GM18519 (cell line): Measurements from ENCODE around the gene ZDHHC14.
"Not testable (repeated sequence)": the region's sequence is repeated elsewhere in the genome, so short reads cannot be mapped to it uniquely, and the experiment has no call there.

Source experiments
- ATAC-seq: cut with Tn5 transposase; IDR thresholded peaks from one replicate; pipeline ENCODE4 v1.9.1; 2021; ENCODE audit warnings: mild to moderate bottlenecking, moderate library complexity; ENCODE audit not compliant: unreplicated experiment, low FRiP score

The ZDHHC14 gene

DNA sequence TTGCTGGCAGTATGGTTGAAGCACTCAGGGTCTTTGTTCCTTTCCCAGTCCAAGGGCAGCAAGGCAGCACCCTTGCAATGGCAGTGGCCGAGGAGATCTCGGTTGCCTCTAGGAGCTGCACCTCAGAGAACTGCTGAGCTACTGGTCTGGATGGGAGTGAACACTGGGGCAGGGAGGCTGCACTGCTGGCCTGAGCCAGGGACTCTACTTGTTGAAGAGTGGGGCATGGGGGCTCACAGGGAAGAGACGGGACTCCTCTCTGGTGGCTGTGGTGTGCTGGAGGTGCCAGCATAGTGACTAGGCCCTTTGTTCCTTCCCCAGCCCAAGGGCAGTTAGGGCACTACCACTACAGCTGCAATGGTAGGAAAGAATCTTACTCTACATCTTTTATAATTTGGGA lies 203.0 kb downstream of the ZDHHC14 start:
- no peak for ATAC-seq

DNA sequence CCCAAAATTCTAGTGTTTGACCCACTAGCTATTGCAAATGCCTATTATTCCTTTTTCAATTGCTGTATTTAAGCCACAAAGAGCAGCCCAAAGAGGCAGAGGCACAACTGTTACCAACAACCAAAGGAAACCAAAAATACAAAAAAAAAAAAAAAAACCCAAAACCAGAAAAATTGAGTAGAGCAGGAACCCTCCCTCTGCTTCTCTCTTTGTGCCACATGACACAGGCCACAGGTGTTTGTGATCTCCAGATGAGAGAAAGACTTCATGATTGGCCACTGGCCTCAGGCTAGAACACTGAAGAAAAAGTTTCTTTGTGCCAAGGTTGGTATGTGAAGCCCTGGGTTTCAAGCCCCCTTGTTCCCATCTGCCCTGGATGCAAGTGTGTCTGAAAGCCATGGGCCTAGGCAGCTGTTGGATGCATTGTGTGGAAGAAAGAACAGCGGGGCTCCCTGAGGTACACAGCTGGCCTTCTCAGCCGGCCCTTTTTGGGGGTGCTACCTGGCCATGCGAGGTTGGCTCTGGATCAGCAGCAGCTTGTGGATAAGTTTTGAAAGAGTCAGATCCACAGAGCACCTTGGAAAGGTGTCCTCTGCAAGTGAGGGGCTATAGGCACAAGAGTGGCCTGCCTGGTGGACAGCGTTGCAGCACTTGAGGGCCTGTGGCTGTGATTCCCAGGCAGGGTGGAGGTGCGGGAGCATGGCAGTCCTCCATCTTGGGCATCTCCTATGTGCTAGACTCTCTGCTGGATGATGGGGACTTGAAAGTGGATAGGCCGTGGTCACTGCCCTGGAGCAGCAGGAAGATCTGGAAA lies 204.5 kb downstream of the ZDHHC14 start:
- ATAC-seq: no peak

DNA sequence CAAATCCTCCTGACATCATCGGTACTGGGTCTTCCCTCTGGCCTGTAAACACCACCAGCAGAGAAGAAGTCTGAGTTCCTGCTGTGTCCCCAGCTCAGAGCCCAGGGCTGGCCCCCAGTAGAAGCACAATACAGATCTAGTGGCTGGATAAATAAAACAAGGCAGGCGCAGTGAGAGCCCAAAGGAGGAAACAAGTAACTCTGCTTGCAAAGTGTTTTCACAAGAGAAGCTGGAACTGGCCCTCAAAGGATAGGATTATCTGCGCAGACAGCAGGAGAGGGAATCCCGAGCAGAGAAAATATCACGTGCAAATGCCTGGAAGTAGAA lies 205.1 kb downstream of the ZDHHC14 start:
- no peak for ATAC-seq

DNA sequence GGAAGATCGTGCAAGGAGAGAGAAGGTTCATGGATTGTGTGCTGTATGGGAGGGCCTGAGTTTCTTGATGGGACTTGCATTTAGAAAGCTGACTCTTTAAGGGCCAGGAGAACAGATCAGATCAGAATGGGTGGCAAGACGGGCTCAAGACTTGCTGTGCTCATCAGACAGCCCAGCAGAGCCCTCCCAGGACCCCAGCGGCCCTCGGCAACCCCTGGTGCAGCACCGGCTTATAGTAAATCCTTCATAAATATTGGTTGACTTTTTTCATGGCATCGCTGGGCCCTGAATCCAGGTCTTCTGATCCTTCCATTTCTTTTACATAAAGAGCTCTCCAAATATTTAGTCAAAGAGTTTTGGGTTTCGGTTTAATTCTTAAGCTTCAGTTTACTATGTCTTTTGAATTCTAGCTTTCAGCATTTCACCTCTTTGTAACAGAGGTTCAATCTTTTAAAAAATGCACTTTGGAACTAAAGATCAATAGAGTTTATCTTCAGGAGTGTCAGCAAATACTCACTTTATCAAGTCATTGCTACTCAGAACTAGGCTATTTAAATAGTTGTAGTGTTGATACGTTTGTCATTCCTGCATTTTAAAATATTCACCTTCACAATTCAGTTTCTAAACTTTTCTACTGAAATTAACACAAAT lies 205.6 kb downstream of the ZDHHC14 start:
- no peak for ATAC-seq

DNA sequence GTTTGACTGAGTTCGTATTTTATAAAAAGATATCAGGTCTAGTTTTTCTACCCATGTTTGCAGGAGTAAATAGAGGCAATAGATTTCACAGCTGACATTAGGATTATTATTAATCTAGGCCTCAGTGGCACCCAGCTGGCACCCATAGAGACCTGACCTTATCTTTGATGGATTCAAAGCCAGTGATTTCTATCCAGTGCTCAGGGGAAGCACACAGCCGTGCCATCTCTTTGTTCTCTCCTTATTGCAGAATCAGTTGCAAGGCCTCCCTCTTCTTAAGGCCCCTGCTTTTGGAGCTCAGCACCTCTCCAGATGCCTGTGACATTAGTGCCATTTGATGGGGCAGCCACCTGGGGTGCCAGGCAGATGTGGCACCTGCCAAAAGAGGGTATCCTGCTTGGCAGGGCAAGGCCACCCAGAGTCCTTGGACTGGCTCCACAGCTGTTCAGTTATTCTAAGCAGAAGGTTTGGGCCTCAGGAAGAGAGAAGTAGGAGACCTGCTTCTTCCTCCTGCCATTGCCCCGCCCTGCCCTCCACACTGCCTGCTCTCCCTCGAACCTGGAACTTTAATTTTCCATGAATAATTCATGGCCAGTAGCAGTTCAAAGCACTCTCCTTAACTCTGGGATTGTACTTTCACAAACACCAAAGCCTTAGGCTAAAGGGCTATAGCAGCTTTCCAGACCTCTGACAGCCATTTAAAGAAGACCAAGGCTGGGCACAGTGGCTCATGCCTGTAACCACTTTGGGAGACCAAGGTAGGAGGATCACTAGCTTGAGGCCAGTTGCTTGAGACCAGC lies 206.3 kb downstream of the ZDHHC14 start:
- no peak for ATAC-seq

DNA sequence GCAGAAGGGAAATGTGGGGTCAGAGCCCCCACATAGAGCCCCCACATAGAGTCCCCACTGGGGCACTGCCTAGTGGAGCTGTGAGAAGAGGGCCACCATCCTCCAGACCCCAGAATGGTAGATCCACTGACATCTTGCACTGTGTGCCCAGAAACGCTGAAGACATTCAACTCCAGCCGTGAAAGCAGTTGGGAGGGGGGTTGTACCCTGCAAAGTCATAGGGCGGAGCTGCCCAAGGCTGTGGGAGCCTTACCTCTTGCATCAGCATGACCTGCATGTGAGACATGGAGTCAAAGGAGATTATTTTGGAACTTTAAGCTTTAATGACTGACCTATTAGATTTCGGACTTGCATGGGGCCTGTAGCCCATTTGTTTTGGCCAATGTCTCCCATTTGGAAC lies 209.7 kb downstream of the ZDHHC14 start:
- not testable (repeated sequence) for ATAC-seq

DNA sequence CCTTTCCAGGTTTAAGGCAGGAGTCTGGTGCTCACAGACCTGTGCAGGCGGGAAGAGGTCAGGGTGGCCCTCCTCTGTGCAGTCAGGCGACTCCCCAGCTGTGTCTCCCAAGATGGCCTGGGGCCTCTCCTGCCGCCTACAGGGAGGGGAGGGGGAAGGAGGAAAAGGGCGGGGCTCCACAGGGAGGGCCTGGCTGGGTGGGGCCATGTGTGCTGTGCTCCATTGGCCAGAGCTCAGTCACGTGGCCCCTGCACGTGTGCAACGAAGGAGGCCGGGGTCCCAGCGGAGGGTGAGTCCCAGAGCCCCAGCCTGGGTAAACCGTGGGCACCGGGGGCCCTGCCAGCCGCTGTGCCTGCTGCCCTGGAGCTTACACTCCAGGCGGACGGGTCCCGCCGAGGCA lies 211.6 kb downstream of the ZDHHC14 start:
- no peak for ATAC-seq

DNA sequence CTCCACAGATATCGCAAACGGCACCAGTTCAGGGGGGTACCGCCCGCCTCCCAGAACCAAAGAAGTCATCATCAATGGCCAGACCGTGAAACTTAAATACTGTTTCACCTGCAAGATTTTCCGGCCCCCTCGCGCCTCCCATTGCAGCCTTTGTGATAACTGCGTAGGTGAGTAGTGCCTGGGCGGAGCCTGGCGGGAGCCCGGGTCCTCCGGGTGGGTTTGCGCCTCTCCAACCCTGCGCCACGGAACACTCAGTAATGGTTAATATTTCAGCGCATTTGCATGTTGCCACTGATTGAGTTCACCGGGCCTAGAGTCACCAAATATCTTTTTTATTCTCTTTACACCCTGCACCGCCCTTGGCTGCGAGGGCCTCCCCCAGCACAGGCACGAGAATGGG lies 212.0 kb downstream of the ZDHHC14 start:
- ATAC-seq: no peak

DNA sequence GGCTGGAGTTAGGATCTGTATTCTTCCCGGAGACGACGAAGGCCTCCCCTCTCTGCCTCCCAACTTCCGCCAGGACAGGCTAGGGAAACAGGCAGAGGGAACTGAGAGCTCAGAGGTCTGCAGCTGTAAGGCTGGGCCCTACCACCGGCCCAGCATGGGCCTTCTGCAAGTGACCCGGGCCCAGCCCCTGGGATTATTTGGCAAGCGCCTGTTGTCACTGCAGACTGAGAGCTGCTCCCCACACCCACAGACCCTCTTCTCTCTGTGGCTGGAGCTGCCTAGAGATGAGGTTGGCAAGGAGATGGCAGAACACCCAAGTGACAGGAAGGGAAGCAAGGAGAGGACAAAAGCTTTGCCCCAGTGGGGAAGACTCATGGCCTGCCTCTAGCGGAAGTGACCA lies 212.6 kb downstream of the ZDHHC14 start:
- ATAC-seq: no peak

DNA sequence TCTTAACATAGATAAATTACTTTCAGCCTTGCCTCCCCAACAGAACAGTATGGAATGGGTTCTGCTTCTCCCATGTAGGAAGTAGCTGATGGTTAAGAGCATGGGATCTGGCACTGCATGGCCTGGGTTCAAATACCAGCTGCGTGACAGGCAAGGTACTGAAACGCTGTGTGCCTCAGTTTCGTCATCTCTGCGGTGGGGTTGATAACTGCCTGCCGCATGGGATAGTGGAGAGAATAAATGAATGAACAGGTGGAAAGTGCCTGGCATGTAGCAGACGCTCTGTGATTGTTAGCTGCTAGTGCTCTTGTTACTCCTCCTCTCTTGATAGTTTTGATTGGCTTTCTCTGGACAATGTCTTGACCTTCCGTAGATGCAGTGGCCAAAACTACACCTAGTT lies 213.3 kb downstream of the ZDHHC14 start:
- ATAC-seq: no peak

DNA sequence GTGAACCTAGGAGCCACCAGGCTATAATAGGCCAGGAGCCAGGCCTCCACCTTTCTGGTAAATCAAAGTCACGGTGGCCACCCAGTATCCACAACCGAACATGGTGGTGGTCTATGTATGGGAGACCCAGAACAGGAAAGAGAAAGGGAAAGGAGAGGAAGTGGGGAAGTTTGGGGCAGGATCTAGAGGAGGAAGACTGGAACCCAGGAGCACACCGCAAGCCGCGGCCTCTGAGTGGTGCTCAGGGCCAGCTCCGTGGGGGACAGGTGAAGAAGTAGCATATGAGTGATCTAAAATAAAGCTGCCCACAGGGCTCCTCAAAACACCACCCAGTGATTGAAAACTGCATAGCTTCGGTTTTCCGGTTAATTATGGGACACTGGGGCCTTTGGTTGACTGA lies 214.8 kb downstream of the ZDHHC14 start:
- no peak for ATAC-seq

DNA sequence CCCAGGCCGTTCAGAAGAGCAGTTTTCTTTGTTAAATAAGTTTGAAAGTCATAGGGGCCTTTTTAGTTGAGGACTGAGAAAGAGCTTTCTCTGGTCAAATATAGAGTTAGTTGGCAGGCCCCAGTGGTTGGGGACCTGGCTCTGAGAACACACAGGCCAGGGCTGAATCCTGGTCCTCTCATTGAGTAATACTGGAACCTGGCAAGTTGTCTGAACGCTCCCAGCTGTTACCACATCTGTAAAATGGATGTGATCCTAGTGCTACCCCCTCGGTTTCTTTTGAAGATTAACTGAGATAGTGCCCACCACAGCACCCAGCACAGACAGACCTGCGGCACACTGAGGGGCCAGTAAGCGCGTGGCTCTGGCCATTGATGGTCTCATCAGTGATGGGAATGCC lies 215.5 kb downstream of the ZDHHC14 start:
- ATAC-seq: no peak

DNA sequence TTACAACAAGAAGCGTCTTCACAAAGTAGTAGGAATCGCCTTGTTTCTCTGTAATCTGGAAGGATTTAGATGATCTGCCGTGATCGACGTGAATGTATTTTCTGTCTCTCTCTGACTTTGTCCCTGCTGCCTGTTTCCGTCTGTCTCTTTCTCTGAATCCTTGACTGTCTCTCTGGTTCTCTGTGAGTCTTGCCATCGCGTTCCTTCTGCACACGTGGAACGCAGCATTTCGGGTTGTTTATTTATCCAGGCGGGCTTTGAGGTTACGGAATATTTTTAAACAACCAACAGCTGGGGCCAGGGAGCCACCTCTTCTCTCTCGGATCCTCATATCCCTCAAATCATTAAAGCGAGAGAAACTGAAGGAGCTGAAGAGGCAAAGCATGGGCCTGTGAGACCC lies 215.9 kb downstream of the ZDHHC14 start:
- no peak for ATAC-seq

DNA sequence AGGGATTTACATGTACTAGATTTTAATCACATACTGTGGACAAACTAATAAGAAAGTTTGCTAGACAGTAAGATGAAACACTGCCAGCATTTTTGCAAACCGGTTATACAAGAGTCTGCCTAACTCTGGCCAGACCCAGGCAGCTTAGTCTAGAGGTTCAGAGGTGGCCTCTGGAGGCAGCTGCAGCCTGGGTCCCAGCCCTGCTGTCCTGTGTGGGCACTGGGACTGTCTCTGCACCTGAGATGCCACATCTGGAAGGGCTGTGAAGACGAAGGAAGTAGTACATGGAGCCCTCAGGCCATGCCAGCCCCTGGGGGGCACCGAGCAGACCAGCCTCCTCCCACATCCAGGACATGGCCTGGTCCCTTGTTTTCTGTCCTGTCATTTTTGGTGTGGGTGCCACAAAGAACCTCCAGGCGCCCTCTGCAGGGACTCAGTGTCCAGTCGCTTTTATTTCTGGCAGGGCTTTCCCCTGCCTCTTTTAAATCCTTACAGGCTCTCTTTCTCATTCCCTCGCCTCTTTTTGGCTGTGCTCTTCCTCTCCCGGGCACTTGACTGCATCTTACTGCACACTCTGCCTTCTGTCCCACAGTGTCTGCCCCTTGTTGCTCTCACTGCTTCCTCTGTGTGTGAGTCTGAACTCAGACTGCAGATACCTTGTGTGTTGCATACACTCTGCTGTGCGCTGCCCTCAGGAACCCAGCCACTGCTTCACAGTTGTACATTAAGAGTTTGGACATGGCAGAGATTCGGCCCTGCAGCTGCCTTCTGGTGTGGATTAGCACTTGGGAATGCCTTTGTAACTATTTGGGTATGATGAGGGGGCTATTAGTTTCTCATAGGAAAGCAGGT lies 216.7 kb downstream of the ZDHHC14 start:
- no peak for ATAC-seq

DNA sequence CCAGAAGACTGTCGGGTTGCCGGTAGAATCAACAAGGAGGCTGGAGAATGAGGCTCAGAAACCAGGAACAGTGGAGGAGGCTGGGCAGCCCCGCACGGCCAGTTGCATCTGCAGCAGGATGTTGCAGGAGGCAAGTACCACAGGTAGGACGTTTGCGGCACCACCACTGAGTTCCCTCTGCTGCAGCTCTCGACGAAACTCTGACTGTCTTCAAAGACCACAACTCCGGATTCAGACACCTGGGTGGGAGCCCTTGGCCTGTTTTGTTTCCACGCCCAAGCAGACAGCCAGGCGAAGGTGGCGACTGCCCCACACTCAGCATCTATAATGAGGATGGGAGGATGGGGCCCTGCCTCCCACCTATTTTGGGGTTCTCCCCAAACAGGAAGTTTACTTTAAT lies 218.2 kb downstream of the ZDHHC14 start:
- no peak for ATAC-seq

DNA sequence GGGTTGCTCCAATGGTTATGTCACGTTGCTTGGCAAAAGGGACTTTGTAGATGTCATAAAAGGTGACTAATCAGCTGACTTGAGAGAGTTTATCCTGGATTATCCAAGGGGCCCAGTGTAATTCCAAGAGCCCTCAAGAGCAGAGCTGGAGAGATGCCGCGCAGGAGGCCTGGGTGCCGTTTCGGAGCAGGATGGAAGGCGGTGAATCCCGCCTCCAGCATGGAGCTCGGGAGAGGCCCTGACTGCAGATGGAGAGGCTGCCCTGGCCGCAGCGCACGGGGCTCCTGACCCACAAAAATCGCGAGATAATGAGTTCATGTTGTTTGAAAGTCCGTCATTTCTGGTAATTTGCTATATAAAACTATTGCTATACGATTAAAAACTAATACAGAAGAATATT lies 219.8 kb downstream of the ZDHHC14 start:
- ATAC-seq: no peak

DNA sequence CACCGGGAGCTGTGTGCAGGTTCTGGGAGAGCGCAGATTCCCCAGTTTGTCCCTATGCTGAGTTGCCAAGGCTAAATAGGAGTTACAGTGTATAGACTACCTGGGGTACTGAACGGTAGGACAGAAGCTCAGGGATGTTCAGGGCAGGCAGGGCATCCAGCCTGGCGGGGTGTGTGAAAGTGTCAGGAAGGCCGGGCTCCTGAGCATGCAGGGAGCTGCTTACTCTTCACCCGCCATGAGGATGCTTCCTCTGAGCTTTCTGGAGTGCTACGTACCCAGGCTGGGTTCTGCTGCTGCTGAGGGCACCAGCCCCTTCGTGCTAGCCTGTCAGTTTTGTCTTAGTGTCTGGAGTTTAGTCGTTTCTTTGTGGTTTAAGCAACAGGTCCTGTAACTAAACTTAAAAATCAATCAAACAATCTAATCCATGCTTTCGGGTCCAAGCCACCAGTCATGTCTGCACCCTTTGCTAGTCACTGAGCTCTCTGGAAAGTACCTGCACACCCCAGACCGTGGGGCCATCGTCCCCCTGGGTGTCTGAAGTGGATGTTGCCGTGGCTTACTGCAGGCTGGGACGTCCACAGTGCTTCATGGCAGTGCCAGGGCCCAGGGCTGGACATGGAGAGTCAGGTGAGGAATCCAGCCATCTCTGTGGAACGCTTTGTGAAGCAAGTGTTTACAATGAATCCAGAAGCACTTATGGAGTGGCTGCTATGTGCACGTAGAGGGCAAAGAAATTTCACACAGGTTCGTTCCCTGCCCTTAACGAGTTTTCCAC lies 221.7 kb downstream of the ZDHHC14 start:
- no peak for ATAC-seq

DNA sequence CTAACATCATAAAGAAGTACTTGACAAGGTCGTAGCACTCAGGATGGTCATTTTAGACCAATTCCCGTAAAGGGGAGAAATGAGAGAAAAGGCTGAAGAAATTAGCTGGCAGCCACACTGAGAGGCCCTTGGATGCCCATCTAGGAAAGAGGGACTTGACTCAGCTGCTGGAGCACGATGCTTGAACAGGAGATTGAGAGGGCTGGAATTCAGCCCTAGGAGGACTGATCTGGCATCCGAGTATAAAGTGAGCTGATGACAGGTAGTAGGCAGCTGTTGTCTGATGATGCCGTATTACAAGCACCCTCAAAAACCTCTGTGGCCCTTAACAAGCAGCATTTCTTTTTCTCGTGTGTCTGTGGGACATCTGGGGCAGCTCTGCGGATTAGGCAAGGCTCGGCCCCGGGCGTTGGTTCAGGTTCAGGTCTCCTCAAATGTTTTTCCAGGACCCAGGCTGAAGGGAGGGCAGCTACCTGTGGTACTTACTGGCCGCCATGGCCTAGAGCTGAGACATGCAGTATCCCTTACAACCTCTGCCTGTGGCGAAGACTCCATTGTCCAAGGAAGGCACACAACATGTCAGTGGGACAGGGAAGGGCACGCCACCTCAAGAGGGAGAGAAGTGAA lies 222.4 kb downstream of the ZDHHC14 start:
- ATAC-seq: no peak

DNA sequence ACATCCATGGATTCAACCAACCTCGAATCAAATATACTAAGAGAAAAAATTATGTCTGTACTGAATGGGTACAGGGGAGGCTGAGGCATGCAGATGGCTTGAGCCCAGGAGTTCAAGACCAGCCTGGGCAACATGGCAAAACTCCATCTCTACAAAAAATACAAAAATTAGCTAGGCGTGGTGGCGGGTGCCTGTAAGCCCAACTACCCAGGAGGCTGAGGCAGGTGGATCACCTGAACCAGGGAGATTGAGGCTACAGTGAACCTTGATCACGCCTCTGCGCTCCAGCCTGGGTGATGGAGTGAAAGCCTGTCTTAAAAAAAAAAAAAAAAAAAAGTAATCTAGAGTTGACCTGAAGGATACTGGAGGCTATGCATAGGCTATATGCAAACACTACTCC lies 223.0 kb downstream of the ZDHHC14 start:
- no peak for ATAC-seq

DNA sequence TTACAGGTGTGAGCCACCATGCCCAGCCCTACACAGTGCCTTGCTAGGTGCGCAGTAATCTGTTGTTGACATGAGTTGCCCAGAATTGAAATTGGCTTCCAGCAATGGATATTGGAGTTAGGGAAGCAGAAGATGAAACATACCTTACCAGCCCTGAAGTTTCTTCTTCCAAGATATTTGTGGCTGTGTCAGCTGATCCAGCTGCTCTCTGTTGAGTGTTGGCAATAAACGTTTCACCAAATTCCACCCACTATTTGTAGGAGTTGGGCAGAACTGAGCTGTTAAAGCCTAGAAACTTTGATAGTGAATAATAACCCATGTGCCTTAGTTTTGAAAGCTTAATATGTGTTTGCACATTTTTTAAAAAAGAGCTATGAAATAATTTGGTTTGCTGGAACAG lies 223.8 kb downstream of the ZDHHC14 start:
- ATAC-seq: no peak
